ENCODE results near the gene STIP1.

Gene STIP1

GRCh38 chr11:64180891-64181290 lies 5.1 kb upstream of the STIP1 start:
- peaks cover 0 to 2% of the 10 kb centered on the region in 2 experiments for H3K4me1 ChIP-seq (ENCODE audit: control insufficient read depth in 1 of 2, insufficient read depth in 2 of 2, low read length in 2 of 2)
- no peak overlapping the region for H3K18ac ChIP-seq (ENCODE audit: low read length)
- H3K4me2 ChIP-seq (ENCODE audit: low read length), result no peak overlapping the region
- no peak overlapping the region for H3K9ac ChIP-seq (ENCODE audit: low read length)
- H4K8ac ChIP-seq (ENCODE audit: low read depth, low read length), result no peak overlapping the region
- H3K4me3 ChIP-seq (ENCODE audit: low read depth, low read length), result no peak overlapping the region
- no peak overlapping the region for H3K14ac ChIP-seq (ENCODE audit: low read length)
- H2BK5ac ChIP-seq (ENCODE audit: low read depth, low read length, poor library complexity), result no peak overlapping the region
- H2BK120ac ChIP-seq (ENCODE audit: insufficient read depth, low read length, poor library complexity), result no peak overlapping the region
- H3K23ac ChIP-seq (ENCODE audit: low read length), result no peak overlapping the region
- peaks cover 4% of the 10 kb centered on the region for H3K9me3 ChIP-seq (ENCODE audit: insufficient read depth, low read depth, low read length)
- peaks cover 6% of the 10 kb centered on the region for H3K79me2 ChIP-seq (ENCODE audit: control insufficient read depth, insufficient read depth, low read length, poor library complexity)
- H4K12ac ChIP-seq (ENCODE audit: low read depth, low read length), result no peak overlapping the region
- no peak for DNase-seq
- no peaks in the 10 kb centered on the region for H3K36me3 ChIP-seq (ENCODE audit: control insufficient read depth in 1 of 2, insufficient read depth in 2 of 2, low read length in 2 of 2)
- no peak overlapping the region for H2BK12ac ChIP-seq (ENCODE audit: low read length)
- H4K91ac ChIP-seq (ENCODE audit: low read depth, low read length), result no peak overlapping the region
- no peak overlapping the region for H3K27ac ChIP-seq (ENCODE audit: low read depth, low read length)
- no peak overlapping the region for H3K4ac ChIP-seq (ENCODE audit: low read depth, low read length)
- H3K27me3 ChIP-seq (ENCODE audit: insufficient read depth, low read length), result no peaks in the 10 kb centered on the region
- peaks cover 9% of the 10 kb centered on the region for H3K79me1 ChIP-seq (ENCODE audit: low read length)
- H2AK5ac ChIP-seq (ENCODE audit: low read length), result no peak overlapping the region
- no peak overlapping the region for H2AFZ ChIP-seq (ENCODE audit: insufficient read depth, low read length, poor library complexity)
- WGBS (ENCODE audit: extremely low coverage, insufficient coverage, insufficient read length), result no CpG with 5 or more reads among the region's 5 CpGs

- Histone ChIP-seq H3K27me3 (ENCODE audit: insufficient read depth, low read length) (no peaks in the 10 kb centered on the region), H2BK5ac (ENCODE audit: low read depth, low read length, poor library complexity) (no peak overlapping the region), H3K9me3 (ENCODE audit: insufficient read depth, low read depth, low read length) (peaks cover 3% of the 10 kb centered on the region), H3K23ac (ENCODE audit: low read length) (no peak overlapping the region), H3K4me1 (ENCODE audit: control insufficient read depth in 1 of 2, insufficient read depth in 2 of 2, low read length in 2 of 2) (peaks cover 0 to 2% of the 10 kb centered on the region in 2 experiments), H2AK5ac (ENCODE audit: low read length) (no peak overlapping the region), H2BK120ac (ENCODE audit: insufficient read depth, low read length, poor library complexity) (no peak overlapping the region), H3K27ac (ENCODE audit: low read depth, low read length) (no peak overlapping the region), H3K4me3 (ENCODE audit: low read depth, low read length) (no peak overlapping the region), H3K18ac (ENCODE audit: low read length) (no peak overlapping the region), H3K4me2 (ENCODE audit: low read length) (peak overlapping the region; percentile 17), H4K12ac (ENCODE audit: low read depth, low read length) (no peak overlapping the region), H3K79me2 (ENCODE audit: control insufficient read depth, insufficient read depth, low read length, poor library complexity) (peaks cover 9% of the 10 kb centered on the region), H3K79me1 (ENCODE audit: low read length) (peaks cover 10% of the 10 kb centered on the region), H4K8ac (ENCODE audit: low read depth, low read length) (peak overlapping the region; percentile 68), H3K4ac (ENCODE audit: low read depth, low read length) (no peak overlapping the region), H3K14ac (ENCODE audit: low read length) (no peak overlapping the region), H4K91ac (ENCODE audit: low read depth, low read length) (no peak overlapping the region), H2AFZ (ENCODE audit: insufficient read depth, low read length, poor library complexity) (no peak overlapping the region), H2BK12ac (ENCODE audit: low read length) (no peak overlapping the region), H3K9ac (ENCODE audit: low read length) (no peak overlapping the region), H3K36me3 (ENCODE audit: control insufficient read depth in 1 of 2, insufficient read depth in 2 of 2, low read length in 2 of 2) (no peaks in the 10 kb centered on the region)
- no CpG with 5 or more reads among the region's 17 CpGs for WGBS (ENCODE audit: extremely low coverage, insufficient coverage, insufficient read length)
- DNase-seq, result peak; percentile 83 to 88
Measured at GRCh38 chr11:64181506-64182411, 4.2 kb upstream of the STIP1 start.

GRCh38 chr11:64183890-64184289 lies 2.1 kb upstream of the STIP1 start:
- Histone ChIP-seq H3K4me3 (ENCODE audit: low read depth, low read length) (no peak overlapping the region), H3K18ac (ENCODE audit: low read length) (peak overlapping the region; percentile 55), H2AFZ (ENCODE audit: insufficient read depth, low read length, poor library complexity) (no peak overlapping the region), H2AK5ac (ENCODE audit: low read length) (no peak overlapping the region), H3K79me2 (ENCODE audit: control insufficient read depth, insufficient read depth, low read length, poor library complexity) (peaks cover 16% of the 10 kb centered on the region), H2BK5ac (ENCODE audit: low read depth, low read length, poor library complexity) (no peak overlapping the region), H2BK12ac (ENCODE audit: low read length) (no peak overlapping the region), H3K79me1 (ENCODE audit: low read length) (peaks cover 10% of the 10 kb centered on the region), H4K91ac (ENCODE audit: low read depth, low read length) (no peak overlapping the region), H3K27me3 (ENCODE audit: insufficient read depth, low read length) (no peaks in the 10 kb centered on the region), H3K4me1 (ENCODE audit: control insufficient read depth in 1 of 2, insufficient read depth in 2 of 2, low read length in 2 of 2) (peaks cover 0 to 5% of the 10 kb centered on the region in 2 experiments), H4K8ac (ENCODE audit: low read depth, low read length) (no peak overlapping the region), H3K9ac (ENCODE audit: low read length) (no peak overlapping the region), H4K12ac (ENCODE audit: low read depth, low read length) (no peak overlapping the region), H3K27ac (ENCODE audit: low read depth, low read length) (no peak overlapping the region), H3K36me3 (ENCODE audit: control insufficient read depth in 1 of 2, insufficient read depth in 2 of 2, low read length in 2 of 2) (peaks cover 0 to 4% of the 10 kb centered on the region in 2 experiments), H3K9me3 (ENCODE audit: insufficient read depth, low read depth, low read length) (peaks cover 2% of the 10 kb centered on the region), H3K4me2 (ENCODE audit: low read length) (no peak overlapping the region), H3K4ac (ENCODE audit: low read depth, low read length) (no peak overlapping the region), H2BK120ac (ENCODE audit: insufficient read depth, low read length, poor library complexity) (no peak overlapping the region), H3K14ac (ENCODE audit: low read length) (no peak overlapping the region), H3K23ac (ENCODE audit: low read length) (no peak overlapping the region)
- no CpG with 5 or more reads among the region's 7 CpGs for WGBS (ENCODE audit: extremely low coverage, insufficient coverage, insufficient read length)
- no peak for DNase-seq

GRCh38 chr11:64185175-64185692 lies 737 bp upstream of the STIP1 start:
- no peaks in the 10 kb centered on the region for H3K9me3 ChIP-seq (ENCODE audit: insufficient read depth, low read depth, low read length)
- H3K14ac ChIP-seq (ENCODE audit: low read length), result peak overlapping the region; percentile 92
- WGBS (ENCODE audit: extremely low coverage, insufficient coverage, insufficient read length), result no CpG with 5 or more reads among the region's 52 CpGs
- H3K4me3 ChIP-seq (ENCODE audit: low read depth, low read length), result peak overlapping the region; percentile 79
- H3K18ac ChIP-seq (ENCODE audit: low read length), result peak overlapping the region; percentile 97
- no peak overlapping the region for H3K23ac ChIP-seq (ENCODE audit: low read length)
- H4K8ac ChIP-seq (ENCODE audit: low read depth, low read length), result peak overlapping the region; percentile 92
- no peaks in the 10 kb centered on the region for H3K27me3 ChIP-seq (ENCODE audit: insufficient read depth, low read length)
- H2BK12ac ChIP-seq (ENCODE audit: low read length), result no peak overlapping the region
- H2BK5ac ChIP-seq (ENCODE audit: low read depth, low read length, poor library complexity), result peak overlapping the region; percentile 77
- peak overlapping the region; percentile 79 for H4K12ac ChIP-seq (ENCODE audit: low read depth, low read length)
- peak; percentile 73 to 87 for DNase-seq
- peak overlapping the region; percentile 80 for H2AFZ ChIP-seq (ENCODE audit: insufficient read depth, low read length, poor library complexity)
- H3K79me1 ChIP-seq (ENCODE audit: low read length), result peaks cover 10% of the 10 kb centered on the region
- H3K27ac ChIP-seq (ENCODE audit: low read depth, low read length), result peak overlapping the region; percentile 89
- H4K91ac ChIP-seq (ENCODE audit: low read depth, low read length), result peak overlapping the region; percentile 84
- peak overlapping the region; percentile 85 for H3K9ac ChIP-seq (ENCODE audit: low read length)
- peak overlapping the region; percentile 49 for H3K4ac ChIP-seq (ENCODE audit: low read depth, low read length)
- peaks cover 19% of the 10 kb centered on the region for H3K79me2 ChIP-seq (ENCODE audit: control insufficient read depth, insufficient read depth, low read length, poor library complexity)
- peak overlapping the region; percentile 72 for H2BK120ac ChIP-seq (ENCODE audit: insufficient read depth, low read length, poor library complexity)
- peaks cover 0 to 5% of the 10 kb centered on the region in 2 experiments for H3K4me1 ChIP-seq (ENCODE audit: control insufficient read depth in 1 of 2, insufficient read depth in 2 of 2, low read length in 2 of 2)
- peak overlapping the region; percentile 69 for H3K4me2 ChIP-seq (ENCODE audit: low read length)
- peaks cover 2 to 4% of the 10 kb centered on the region in 2 experiments for H3K36me3 ChIP-seq (ENCODE audit: control insufficient read depth in 1 of 2, insufficient read depth in 2 of 2, low read length in 2 of 2)
- peak overlapping the region; percentile 61 for H2AK5ac ChIP-seq (ENCODE audit: low read length)
